ENCODE measurements around the gene ELFN2.

ELFN2 gene

DNA sequence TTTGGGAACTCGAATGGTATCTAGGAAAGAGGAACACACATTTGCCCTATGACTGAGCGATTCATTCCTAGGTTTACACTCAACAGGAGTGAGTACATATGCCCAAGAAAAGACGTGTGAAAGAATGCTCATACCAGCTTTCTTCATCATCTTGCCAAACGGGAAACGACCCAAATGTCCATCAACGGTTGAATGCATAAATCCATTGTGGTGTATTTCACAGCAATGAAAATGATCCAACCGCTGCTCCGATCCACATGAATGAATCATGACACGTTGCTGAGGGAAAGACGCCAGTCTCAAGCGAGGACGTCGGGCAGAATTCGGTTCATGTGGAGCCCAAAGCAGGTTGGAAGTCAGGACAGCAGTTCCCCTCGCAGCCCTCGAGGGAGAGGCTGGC lies 73.4 kb downstream of the ELFN2 start:
- peak; percentile 63 for DNase-seq

GRCh38 chr22:37352481-37352880 lies 74.8 kb downstream of the ELFN2 start:
- no peak for DNase-seq

DNA sequence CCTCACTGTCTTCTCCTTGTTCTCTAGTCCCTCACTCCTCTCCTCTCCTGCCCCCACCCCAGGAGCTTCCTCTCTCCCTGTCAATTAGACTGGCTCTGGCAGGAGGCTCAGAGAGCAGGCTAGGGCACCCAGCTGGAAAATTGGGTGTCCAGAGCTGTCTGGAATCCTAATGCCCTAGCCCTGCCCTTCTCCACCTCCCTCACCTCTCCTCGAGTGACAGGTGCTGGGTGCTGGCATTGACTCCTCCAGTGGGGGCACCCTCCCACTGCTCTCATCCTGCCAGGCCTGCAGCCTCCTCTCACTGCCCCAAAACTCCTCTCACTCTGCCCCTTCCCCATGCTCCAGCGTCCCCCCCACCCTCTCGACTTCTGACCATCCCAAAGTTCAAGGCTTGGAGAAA lies 76.0 kb downstream of the ELFN2 start:
- DNase-seq, result no peak

DNA sequence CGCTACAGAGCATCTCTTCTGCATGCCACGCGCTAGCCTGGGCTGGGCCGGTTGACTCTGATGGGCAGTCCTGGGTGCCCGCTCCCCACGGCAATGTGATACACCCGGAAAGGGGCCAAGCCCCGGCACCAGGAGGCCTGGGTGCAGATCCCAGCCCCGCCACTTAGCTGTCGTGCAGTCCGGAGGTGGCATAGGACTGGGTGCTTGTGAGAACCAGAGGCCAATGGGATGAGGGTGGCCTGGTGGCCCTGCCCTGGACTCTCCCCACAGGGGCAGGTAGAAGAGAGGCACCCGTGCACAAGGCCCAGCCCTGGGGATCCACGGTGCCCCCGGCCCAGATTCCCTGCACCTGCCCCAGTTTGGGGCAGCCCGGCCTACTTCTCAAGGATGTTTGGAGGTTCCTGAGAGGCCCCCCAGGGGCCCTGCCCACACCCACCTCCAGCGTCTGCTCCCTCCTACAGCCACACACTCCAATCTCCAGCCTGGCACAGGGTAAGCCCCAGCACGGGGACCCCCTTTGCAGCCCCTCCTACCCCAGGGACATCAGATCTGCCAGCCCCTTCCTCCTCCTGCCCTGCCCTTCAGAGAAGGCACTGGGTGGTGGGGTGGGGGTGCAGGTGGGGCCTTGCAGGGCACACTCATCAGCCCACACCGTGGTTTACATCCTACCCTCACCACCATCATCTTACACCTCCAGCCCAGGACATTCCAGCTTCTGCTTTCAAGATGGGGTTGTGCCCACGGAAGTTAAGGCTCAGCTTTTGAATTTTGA lies 78.0 kb downstream of the ELFN2 start:
- no peak for DNase-seq

- DNase-seq, result no peak
These were observed 80.8 kb downstream of the ELFN2 start for GRCh38 chr22:37346505-37346895.

DNA sequence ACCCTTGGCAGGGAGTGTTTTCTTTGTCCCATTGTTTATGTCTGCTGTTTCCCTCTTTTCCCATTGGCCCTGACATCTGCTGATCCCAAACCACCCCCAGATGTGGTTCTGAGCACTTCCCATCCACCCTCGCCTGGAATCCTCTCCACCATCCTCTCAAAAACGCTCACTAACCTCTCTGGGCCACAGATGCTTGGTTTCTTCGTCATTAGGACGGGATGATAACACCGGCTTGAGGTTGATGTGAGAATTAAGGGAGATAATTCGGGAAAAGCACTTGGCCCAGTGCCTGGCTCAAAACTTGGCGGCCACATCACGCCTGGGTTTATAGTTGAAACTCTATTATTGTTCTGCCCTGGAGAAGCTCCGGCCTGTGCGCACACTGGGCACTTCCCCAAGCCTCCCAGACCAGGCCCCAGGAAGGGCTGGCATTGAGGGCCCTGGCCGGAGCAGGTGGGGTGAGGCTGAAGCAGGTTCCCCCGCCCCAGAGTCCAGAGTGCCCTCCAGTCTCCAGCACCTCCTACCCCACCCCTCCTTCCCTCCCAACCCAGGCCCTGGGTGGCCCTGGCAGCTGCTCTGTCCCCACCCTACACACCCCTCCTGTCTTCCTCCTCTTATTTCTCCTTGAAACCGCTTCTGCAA lies 81.3 kb downstream of the ELFN2 start:
- DNase-seq, result no peak

DNA sequence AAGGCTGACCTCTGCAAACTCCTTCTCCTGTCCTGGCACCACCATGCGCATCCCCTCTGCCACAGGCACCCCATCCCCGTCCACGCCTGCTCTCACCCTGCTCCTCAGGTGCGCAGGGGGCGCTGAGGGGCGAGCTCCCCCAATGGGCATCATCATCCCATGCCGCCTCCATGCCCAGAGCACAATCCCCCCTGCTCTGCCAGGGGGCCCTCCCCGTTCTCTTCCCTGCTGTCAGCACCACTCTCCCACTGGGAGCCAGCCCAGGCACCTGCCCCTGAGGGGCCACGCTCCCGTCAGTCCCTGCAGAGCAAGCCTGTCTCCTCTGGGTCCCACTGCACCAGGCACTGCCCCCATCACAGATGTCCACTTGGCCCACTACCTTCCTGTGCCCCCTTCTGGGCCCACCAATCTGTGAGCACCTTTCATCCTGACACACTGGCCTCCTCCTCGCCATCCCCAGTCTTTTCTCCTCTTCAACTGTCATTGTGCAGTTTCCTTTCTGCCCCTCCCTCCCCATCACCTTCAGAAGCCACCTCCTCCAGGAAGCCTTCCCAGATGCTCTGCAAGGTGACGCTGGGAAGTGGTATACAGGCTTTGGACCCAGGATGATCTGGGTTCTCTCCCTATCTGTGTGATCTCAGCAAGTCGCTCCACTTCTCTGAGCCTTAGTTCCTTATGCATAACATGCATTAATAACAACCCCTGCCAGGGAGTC lies 82.4 kb downstream of the ELFN2 start:
- DNase-seq, result no peak

DNA sequence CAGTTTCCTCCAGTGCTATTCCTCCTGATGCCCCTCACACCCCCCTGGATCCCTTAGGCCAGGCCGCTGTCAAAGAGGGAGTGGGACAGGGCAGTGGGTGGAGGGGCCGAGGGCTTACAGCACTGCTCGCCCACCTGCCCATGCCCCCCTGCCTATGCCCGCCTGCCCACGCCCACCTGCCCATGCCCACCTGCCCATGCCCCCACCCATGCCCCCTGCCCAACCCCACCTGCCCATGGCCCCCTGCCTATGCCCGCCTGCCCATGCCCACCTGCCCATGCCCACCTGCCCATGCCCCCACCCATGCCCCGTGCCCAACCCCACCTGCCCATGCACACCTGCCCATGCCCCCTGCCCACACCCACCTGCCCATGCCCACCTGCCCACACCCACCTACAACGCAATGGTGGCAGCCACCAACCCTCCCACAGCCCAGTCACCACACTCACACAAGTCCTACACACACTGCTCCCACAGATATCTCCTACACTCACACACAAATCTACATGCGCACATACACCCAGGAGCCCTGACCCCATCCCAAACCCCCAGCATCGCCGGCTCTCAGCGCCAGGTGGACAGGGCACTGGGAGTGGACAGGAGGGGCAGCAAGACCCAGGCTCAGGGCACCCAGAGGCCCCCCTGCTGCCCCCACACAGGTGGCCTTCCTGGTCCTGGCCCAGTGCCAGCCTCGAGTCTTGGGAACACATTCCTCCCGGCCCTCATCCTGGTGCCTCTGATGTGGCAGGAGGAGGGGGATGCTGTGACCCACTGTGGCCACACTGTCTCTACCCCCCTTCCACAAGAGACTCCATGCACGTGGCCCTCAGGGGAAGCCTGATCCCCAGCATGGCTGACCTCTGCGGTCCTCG lies 83.2 kb downstream of the ELFN2 start:
- DNase-seq, result no peak

DNA sequence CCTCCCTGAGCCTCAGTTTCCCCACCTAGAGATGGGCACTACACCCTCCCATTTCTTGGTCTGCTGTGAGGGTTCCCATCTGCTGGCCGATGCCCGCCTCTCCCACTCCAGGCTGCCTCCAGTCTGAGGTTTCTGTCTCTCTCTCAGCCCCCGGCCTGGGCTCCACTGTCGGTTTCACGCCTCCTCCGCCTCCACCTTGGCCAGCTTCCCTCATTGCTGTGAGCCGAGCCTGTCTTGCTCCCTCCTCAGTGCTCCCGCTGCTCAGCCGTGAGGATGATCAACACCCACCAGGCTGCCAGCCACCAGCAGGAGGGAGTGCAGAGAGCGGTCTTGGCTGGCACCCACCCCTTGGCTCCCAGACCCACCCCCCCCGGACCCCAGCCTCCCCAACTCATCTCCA lies 83.9 kb downstream of the ELFN2 start:
- DNase-seq, result no peak

DNA sequence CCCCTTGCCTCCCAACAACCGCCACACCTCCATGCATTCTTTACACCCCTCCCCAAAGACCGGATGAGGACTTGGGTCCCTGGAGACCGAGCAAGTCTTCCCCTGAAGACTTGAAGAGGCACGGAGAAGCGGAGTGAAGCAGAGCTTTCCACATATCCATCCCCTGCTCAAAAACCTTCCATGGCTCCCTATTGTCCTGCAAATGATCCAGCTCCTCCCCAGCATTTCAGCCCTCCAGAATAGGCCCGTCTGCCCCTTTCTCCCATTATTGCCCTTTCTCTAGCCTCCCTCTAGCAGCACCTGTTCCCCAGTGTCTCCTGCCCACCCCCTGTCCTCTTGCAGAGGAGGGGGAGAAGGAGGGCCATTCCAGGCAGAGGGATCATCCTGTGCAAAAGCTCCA lies 85.2 kb downstream of the ELFN2 start:
- no peak for DNase-seq

DNA sequence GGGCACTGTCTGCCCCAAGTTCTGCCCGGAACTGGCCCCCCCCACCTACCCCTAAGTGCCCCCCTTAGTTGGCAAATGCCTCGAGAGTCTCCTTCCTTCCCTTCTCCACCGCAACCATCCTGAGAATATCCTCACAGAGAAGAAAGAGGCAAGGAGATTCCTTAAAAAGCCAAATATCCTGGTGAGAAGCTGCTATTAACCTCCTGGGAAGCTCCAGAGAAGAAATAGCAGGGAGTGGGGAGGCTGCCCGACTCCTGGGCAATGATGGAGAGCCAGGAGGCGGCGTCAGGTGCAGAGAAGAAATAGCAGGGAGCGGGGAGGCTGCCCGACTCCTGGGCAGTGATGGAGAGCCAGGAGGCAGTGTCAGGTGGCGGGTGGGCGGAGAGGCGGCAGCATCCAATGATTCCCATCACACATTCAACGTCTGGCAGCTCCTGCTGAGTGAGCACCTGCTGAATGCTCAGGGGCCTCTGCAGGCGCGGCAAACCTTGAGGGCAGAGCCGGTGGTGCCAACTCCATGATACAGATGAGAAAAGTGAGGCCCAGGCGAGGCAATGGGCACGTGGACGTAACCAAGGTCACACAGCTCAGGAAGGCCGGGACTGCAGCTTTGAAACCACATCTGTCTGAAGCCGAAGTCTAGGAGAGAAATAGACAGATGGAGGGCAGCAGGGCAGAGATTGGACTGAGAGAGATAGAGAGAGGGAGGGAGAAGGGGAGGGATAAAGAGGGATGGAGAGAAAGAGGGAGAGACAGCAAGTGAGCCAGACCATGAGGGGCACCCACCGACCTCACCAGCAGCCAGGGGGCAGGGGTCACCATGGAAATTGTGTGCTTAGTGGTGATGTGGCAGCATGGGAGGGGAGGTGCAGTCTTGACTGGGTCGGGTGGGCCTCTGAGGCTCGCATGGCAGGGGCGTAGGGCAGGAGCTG lies 86.7 kb downstream of the ELFN2 start:
- no peak for DNase-seq

DNA sequence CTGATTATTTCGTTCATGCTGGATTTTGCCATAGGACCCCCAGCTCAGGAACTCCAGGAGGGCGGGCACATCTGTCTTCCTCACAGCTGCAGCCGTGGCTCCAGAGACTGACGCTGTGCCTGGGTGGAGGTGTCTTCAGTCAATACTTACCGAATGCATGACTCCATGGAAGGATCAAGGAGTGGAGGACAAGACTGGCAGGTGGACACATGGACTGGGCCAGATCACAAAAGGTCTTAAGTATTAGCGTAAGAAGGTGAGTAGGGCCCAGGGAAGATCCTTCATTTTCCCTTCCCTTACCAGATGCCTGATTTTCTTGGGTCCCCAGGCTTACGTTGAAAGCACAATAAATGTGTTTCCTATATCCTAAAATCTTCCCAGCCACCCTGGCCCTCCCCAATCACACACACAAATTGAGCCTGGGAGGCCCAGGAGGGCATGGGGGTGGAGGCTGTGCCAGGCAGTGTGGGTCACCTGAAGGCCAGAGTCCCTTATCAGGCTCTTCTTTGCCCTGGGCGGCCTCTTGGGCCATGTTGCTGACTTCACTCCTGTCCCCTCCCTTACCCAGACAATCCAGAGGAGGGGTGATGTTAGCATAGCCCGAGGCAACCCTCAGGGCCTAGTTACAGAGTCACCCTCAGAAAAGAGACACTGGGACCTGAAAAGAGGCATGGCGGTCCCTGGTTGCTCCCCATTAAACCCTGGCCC lies 88.6 kb downstream of the ELFN2 start:
- no peak for DNase-seq

DNA sequence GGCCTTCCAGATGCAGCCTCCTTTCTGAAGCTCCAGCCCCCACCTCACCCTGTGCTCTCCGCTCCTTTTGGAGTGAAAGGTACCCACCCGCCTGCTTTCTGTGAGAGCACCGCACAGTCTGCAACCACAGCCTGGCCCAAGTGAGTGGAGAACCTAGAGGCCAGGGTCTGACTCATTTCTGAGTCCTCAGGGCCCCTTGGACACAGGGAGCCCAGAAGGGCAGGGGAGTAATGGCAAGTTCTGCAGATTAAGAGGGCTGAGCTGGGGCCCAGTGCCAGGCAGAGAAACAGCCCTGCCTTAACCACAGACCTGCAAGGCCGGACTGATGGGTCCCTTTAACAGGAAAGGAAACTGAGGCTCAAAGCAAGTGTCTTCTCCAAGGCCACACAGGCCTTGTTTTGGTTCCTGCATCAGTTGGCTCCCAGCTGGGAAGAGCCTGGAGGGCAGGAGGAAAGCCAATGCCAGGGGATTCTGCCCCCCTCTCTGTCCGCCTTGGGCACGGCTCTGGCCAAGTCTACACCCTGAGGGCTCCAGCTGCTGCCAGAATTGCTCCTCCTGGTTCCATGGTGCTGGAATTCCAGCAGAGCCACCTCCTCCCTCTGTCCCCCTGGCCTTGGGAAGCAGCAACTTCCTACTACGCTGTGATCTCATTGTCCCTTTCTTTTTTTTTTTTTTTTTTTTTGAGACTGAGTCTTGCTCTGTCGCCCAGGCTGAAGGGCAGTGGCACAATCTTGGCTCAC lies 89.9 kb downstream of the ELFN2 start:
- no peak for DNase-seq

DNA sequence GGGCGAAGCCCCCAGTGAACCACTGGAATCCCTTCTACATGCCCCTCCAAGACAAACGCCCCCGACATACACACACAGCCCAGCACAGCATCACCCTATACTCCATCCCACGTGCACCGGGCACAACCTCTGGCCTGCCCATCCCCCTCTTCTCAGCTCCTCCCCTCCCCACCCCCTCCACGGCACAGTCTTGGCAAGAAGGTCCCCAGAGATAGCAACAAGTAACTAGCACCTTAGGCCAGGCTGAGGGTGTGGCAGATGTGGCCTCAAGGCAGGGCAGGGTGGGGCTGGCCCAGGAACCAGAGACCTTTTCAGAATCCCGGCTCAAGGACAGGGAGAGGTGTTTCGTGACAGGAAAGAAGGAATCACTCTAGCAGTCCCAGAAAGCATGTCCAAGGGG lies 90.7 kb downstream of the ELFN2 start:
- no peak for DNase-seq

DNA sequence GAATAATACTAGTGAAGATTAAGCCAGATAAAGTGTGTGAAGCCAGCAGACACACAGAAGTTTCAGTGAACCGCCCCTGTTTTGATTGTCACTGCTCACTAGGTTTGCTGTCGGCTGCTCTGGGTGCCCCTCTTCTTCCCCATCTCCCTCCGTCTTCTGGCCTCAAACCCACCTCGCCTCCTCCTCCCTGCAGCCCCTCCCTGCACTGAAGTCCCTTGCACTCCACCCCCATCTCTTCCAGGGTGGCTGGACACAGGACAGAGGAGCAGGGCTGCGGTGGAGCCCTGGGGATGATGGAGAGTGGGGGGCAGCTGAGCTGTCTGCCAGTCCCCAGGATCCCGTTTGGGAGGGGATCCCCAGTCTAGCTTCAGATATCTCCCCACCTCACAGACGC lies 91.5 kb downstream of the ELFN2 start:
- no peak for DNase-seq

GRCh38 chr22:37334859-37335805 lies 92.1 kb downstream of the ELFN2 start:
- no peak for DNase-seq

DNA sequence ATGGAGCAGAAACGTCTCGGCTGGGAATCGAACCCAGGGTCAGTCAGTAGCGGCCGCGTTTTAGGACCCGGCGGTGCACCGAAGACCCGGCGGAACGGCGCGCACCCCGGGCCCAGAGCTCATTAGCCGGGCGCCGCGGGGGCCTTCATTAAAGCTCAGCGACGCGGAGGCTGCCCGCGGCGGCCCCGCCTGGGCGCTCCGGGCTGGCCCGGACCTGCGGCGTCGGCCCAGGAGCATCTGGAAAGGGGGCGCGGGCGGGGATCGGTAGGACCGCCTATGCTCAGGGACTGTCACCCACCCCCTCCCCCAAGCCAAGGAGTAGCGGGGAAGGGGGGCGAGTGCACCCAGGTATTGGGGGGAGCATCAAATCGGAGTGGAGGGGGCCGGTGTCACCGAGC lies 92.8 kb downstream of the ELFN2 start:
- no peak for DNase-seq

- no peak for DNase-seq
These were observed 93.4 kb downstream of the ELFN2 start for GRCh38 chr22:37333724-37334460.

Measured in kidney glomerular epithelial cell (primary cell).